Effector memory CD4-positive, alpha-beta T cell (primary cell): ENCODE measurements around the gene MYMK.

Source experiments
- DNase-seq, 3 donors: peaks; one replicate each; pipeline ENCODE4 v3.0.0-alpha.2; 2020
- H3K27ac ChIP-seq: 2 replicates; pipeline ENCODE4 v1.7.0; 2013; ENCODE audit warnings: mild to moderate bottlenecking, low read length, moderate library complexity; ENCODE audit not compliant: insufficient read depth, poor library complexity, severe bottlenecking
- H3K27me3 ChIP-seq: replicated peaks from 2 replicates; pipeline ENCODE4 v1.7.0; 2013; ENCODE audit warnings: mild to moderate bottlenecking, low read length; ENCODE audit not compliant: insufficient read depth, control insufficient read depth, poor library complexity, severe bottlenecking
- H3K36me3 ChIP-seq: 2 replicates; pipeline ENCODE4 v1.7.0; 2013; ENCODE audit warnings: mild to moderate bottlenecking, low read length, moderate library complexity; ENCODE audit not compliant: control insufficient read depth, insufficient read depth
- H3K4me1 ChIP-seq: 2 replicates; pipeline ENCODE4 v1.7.0; 2013; ENCODE audit warnings: low read length, mild to moderate bottlenecking; ENCODE audit not compliant: control insufficient read depth, insufficient read depth, poor library complexity, severe bottlenecking
- H3K4me3 ChIP-seq: 2 replicates; pipeline ENCODE4 v1.7.0; 2013; ENCODE audit warnings: low read length, low read depth, mild to moderate bottlenecking; ENCODE audit not compliant: insufficient read depth, poor library complexity, severe bottlenecking
- H3K9me3 ChIP-seq: 2 replicates; pipeline ENCODE4 v1.7.0; 2013; ENCODE audit warnings: mild to moderate bottlenecking, low read length, moderate library complexity; ENCODE audit not compliant: control insufficient read depth

MYMK gene

DNA sequence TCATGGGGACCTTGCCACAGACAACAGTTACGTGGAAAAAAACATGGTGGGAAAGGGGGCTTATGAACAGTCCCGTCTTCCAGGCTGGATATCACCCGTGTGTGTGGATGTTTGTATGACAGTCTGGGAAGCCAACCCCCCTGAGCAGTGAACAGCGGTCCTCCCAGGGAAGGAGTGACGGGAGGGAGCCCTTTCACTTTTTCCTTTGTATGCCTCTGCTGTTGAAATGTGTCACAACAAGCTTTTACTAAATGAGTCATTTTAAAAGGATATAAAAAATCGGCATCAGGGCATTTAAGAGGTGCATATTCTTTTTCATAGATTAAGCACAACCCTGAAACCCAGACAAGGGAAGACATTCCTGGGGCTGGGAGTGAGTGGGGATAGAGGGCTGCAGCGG lies 5.1 kb downstream of the MYMK start:
- H3K4me3 ChIP-seq = no peak overlapping the region
- no peaks in the 10 kb centered on the region for H3K4me1 ChIP-seq
- DNase-seq = no peak
- no peaks in the 10 kb centered on the region for H3K9me3 ChIP-seq
- no peaks in the 10 kb centered on the region for H3K27me3 ChIP-seq
- no peak overlapping the region for H3K27ac ChIP-seq
- H3K36me3 ChIP-seq = no peaks in the 10 kb centered on the region

GRCh38 chr9:133518706-133519449 lies 5.9 kb downstream of the MYMK start:
- H3K4me3 ChIP-seq = no peak overlapping the region
- H3K9me3 ChIP-seq = no peaks in the 10 kb centered on the region
- H3K27ac ChIP-seq = no peak overlapping the region
- H3K27me3 ChIP-seq = no peaks in the 10 kb centered on the region
- no peaks in the 10 kb centered on the region for H3K36me3 ChIP-seq
- no peaks in the 10 kb centered on the region for H3K4me1 ChIP-seq
- DNase-seq = no peak

DNA sequence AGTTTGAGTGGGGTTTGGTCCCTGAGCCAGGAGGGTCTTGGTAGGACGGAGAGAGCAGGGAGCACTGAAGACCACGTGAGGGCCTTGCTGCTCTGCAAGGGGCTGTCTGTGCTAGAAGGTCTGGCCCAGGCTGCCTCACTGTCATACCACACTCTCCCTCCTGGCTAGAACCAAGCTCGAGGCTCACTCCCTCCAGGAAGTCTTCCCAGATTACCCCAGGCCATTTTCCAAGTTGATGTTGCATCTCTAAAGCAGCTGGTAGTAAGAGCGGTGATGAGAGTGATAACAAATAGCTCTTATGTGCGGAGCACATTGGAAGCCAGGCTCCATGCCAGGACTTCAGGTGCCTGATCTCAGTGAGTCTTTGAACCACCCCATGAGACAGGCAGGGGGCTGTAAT lies 6.6 kb downstream of the MYMK start:
- Histone ChIP-seq H3K27me3 (no peaks in the 10 kb centered on the region), H3K36me3 (no peaks in the 10 kb centered on the region), H3K9me3 (no peaks in the 10 kb centered on the region), H3K4me3 (no peak overlapping the region), H3K27ac (no peak overlapping the region), H3K4me1 (no peaks in the 10 kb centered on the region)
- no peak for DNase-seq

DNA sequence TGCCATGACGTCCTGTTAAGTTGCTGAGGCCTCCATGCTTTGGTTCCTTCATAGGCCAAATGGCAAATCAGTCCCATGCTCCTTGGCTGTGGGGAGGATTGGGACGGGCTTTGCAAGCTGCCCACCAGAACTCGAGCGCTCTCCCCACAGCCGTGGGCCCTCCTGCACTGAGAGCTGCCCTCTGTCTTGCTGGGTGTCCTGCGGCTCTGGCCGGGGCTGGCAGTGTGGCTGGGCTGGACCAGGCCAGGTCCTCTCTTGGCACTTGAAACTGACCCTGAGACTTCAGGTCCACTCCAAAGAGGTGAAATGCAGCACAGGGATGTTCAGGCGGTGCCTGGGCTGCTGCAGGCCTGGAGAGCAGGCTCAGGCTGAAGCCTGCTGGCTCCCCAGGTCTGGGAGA lies 7.0 kb downstream of the MYMK start:
- no peaks in the 10 kb centered on the region for H3K4me1 ChIP-seq
- no peaks in the 10 kb centered on the region for H3K9me3 ChIP-seq
- no peaks in the 10 kb centered on the region for H3K27me3 ChIP-seq
- no peak overlapping the region for H3K27ac ChIP-seq
- no peaks in the 10 kb centered on the region for H3K36me3 ChIP-seq
- no peak overlapping the region for H3K4me3 ChIP-seq
- DNase-seq = no peak

GRCh38 chr9:133516961-133517350 lies 7.8 kb downstream of the MYMK start:
- Histone ChIP-seq H3K27me3 (no peaks in the 10 kb centered on the region), H3K27ac (no peak overlapping the region), H3K4me3 (no peak overlapping the region)

DNA sequence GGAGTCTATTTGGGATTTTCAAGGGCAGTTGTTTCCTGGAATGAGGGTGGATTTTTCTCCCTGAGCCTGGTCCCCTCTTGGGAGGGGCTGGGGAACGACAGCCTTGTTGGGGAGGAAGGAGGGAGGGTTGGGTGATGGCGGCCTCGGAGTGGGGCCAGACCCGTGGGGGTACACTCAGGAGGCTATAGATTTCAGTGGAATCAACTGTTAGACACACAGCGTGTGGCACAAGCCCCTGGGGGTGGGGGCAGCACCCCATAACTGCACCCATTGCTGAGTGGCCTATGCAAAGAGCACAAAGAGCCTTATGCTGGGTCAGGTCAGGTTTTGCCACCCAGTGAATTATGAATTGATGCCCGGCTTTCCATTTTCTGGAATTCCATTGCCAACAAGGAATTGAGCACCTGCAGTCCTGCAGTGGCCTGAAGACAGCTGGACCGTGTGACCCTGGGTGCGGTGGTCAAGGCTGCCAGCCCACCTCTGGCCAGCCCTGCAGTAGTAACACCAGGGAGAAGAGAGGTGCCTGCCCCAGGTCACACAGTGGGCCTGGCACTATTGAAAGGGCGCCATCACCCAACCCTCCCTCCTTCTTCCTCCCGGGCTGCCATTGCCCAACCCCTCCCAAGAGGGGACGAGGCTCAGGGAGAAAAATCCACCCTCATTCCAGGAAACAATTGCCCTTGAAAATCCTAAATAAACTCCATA lies 8.4 kb downstream of the MYMK start:
- Histone ChIP-seq H3K4me3 (no peak overlapping the region), H3K27ac (no peak overlapping the region), H3K9me3 (no peaks in the 10 kb centered on the region), H3K36me3 (no peaks in the 10 kb centered on the region), H3K27me3 (no peaks in the 10 kb centered on the region), H3K4me1 (no peaks in the 10 kb centered on the region)
- DNase-seq = no peak

More at GRCh38 chr9:133516961-133517350, 7.8 kb downstream of the MYMK start:
- Histone ChIP-seq H3K4me1 (no peaks in the 10 kb centered on the region), H3K9me3 (no peaks in the 10 kb centered on the region), H3K36me3 (no peaks in the 10 kb centered on the region)
- no peak for DNase-seq

DNA sequence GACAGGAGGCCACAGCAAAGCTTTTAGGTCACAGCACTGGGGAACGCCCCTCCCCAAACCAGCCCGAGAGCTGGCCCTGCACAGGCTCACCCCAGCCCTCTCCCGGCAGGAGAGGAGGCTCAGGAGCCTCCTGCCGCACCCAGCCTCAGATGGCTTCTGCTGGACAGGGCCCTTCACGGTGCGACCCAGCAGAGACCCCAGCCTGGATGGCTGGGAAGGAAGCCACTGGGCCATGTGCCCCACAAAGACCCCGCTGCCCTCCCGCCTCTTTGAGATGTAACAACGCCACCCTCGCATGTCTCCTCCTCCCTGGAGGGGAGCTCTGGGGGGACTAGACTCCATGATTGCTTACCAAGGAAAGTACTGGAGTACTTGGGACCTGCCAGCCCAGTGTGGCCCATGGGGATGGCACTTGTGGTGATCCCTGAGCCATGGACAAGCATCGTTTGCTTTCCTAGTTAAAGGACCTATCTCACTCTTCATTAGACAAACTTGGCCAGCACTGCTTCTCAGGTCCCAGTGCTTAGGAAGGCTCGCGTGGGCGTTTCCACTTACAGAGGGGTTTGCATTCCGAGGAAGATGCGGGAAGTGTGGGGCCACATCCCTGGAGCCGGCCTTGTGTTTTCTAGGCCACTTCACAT lies 9.0 kb downstream of the MYMK start:
- H3K4me1 ChIP-seq = no peaks in the 10 kb centered on the region
- no peak overlapping the region for H3K4me3 ChIP-seq
- no peaks in the 10 kb centered on the region for H3K36me3 ChIP-seq
- no peaks in the 10 kb centered on the region for H3K27me3 ChIP-seq
- H3K9me3 ChIP-seq = no peaks in the 10 kb centered on the region
- no peak for DNase-seq
- H3K27ac ChIP-seq = no peak overlapping the region

DNA sequence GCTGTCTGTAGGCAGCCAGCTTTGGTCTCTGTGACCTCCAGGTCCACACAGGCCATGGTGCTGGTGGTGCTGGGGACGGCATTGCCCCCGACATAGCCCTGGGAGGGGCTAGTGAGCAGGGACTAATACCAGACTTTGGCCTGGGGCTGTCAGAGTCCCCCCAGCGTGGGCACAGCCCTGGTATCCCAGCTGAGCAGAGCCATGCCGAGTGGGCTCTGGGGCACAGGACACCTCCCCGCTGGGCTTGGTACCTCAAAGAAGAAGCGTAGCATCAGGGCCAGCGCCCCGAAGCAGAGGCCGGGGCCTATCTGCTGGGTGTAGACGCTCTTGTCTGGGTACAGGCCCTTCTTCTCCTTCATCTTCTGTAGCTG lies 9.5 kb downstream of the MYMK start:
- H3K27me3 ChIP-seq = no peaks in the 10 kb centered on the region
- H3K4me1 ChIP-seq = no peaks in the 10 kb centered on the region
- no peaks in the 10 kb centered on the region for H3K36me3 ChIP-seq
- DNase-seq = no peak
- no peaks in the 10 kb centered on the region for H3K9me3 ChIP-seq
- no peak overlapping the region for H3K4me3 ChIP-seq
- H3K27ac ChIP-seq = no peak overlapping the region

- Histone ChIP-seq H3K9me3 (no peaks in the 10 kb centered on the region), H3K4me1 (peaks cover 3% of the 10 kb centered on the region), H3K27me3 (no peaks in the 10 kb centered on the region), H3K36me3 (no peaks in the 10 kb centered on the region), H3K27ac (no peak overlapping the region), H3K4me3 (no peak overlapping the region)
- DNase-seq = no peak
Measured at GRCh38 chr9:133514460-133515239, 10.1 kb downstream of the MYMK start.
